Panc1 (cell line): ENCODE results near the gene PAWR.

ENCODE experiments used
- POLR2AphosphoS5 ChIP-seq: IDR thresholded peaks from 2 replicates; pipeline ENCODE4 v1.6.1; 2012; ENCODE audit warnings: mild to moderate bottlenecking, low read depth, low read length, moderate library complexity
- REST ChIP-seq, 2 experiments: IDR thresholded peaks; 2 replicates each; pipeline ENCODE4 v1.6.1; 2011 to 2012; ENCODE audit warnings: low read depth in 2 of 2, control low read depth in 1 of 2, low read length in 1 of 2, mild to moderate bottlenecking in 1 of 2, moderate library complexity in 1 of 2; ENCODE audit not compliant: insufficient read depth in 1 of 2
- SIN3A ChIP-seq: IDR thresholded peaks from 2 replicates; pipeline ENCODE4 v1.6.1; 2012; ENCODE audit warnings: low read depth, mild to moderate bottlenecking, low read length, moderate library complexity, borderline replicate concordance; ENCODE audit not compliant: insufficient read depth
- TF ChIP-seq, protein P1 (sequence below): fragments of 450-650 bp; IDR thresholded peaks from 2 replicates; pipeline ENCODE4 v1.5.1; 2017; ENCODE audit warnings: mild to moderate bottlenecking

DNA sequence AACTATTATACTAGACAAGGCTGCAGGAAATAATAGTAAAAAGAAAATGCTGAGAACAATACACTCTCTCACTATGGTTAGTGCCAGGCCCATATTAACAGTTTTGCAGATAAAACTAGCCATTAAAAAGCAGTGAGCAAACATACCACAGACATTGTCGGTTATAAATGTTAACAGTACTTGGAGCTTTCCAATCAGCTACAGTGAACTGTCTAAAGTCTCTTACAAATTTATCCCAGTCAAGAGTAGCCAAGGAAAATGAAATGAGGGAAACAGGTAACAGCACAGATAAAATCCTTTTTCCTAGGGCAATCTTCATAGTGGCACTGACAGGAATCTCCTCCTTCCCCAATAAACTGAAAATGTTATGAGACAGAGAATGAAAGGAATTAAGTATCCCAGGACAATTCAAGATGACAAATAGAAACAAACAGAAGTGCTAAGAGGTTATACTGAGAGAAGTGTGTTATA lies 30.8 kb downstream of the PAWR start:
- TF ChIP-seq, protein P1, sequence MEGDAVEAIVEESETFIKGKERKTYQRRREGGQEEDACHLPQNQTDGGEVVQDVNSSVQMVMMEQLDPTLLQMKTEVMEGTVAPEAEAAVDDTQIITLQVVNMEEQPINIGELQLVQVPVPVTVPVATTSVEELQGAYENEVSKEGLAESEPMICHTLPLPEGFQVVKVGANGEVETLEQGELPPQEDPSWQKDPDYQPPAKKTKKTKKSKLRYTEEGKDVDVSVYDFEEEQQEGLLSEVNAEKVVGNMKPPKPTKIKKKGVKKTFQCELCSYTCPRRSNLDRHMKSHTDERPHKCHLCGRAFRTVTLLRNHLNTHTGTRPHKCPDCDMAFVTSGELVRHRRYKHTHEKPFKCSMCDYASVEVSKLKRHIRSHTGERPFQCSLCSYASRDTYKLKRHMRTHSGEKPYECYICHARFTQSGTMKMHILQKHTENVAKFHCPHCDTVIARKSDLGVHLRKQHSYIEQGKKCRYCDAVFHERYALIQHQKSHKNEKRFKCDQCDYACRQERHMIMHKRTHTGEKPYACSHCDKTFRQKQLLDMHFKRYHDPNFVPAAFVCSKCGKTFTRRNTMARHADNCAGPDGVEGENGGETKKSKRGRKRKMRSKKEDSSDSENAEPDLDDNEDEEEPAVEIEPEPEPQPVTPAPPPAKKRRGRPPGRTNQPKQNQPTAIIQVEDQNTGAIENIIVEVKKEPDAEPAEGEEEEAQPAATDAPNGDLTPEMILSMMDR: no peak
- TF ChIP-seq POLR2AphosphoS5 (no peak), REST (IDR thresholded peaks at IDR 0.05; ENCODE audit: insufficient read depth in 1 of 2, low read depth in 2 of 2, low read length in 1 of 2) (no peak), SIN3A (no peak)
